WTC11 (cell line): Measurements from ENCODE around the gene KLHDC4. TPM values are rescaled to one million over a fixed set of nuclear protein-coding genes. Genes with fewer than 3 reads are reported as not detected.

Source experiments
- ATAC-seq: fragments of 200-7000 bp; cut with Tn5 transposase; 2 replicates; pipeline ENCODE4 v1.10.0; 2021; ENCODE audit warnings: mild to moderate bottlenecking, moderate library complexity
- CTCF ChIA-PET: fragments of 300-600 bp; sonication (Branson Sonifier 250); formaldehyde crosslinking; loops from one replicate; lab custom pipeline; 2021; ENCODE audit warnings: antibody characterized with exemption; lab: Charles Lee
- POLR2A ChIA-PET: fragments of 350-600 bp; sonication (Branson Sonifier 250); formaldehyde crosslinking; loops from one replicate; lab custom pipeline; 2021; ENCODE audit warnings: antibody characterized with exemption; lab: Charles Lee
- DNase-seq: peaks from one replicate; pipeline ENCODE4 v3.0.0; 2021; ENCODE audit warnings: low spot score
- H3K27ac Mint-ChIP-seq: 2 replicates; pipeline ENCODE4 v1.8.0; 2021; ENCODE audit warnings: mixed read lengths
- H3K27me3 Mint-ChIP-seq: 2 replicates; pipeline ENCODE4 v1.8.0; 2021; ENCODE audit warnings: low read depth, mild to moderate bottlenecking, moderate library complexity, mixed read lengths
- H3K36me3 Mint-ChIP-seq: 2 replicates; pipeline ENCODE4 v1.8.0; 2021; ENCODE audit warnings: mixed read lengths
- H3K4me1 Mint-ChIP-seq: 2 replicates; pipeline ENCODE4 v1.8.0; 2022; ENCODE audit warnings: mixed read lengths
- H3K4me3 Mint-ChIP-seq: 2 replicates; pipeline ENCODE4 v1.8.0; 2021; ENCODE audit warnings: mild to moderate bottlenecking, moderate library complexity, mixed read lengths
- H3K9me3 Mint-ChIP-seq: 2 replicates; pipeline ENCODE4 v1.8.0; 2021; ENCODE audit warnings: mixed read lengths
- CREB1 ChIP-seq: sonication (generic); formaldehyde crosslinking; IDR thresholded peaks from 2 replicates; pipeline ENCODE4 v1.8.0; 2023; ENCODE audit warnings: mild to moderate bottlenecking, missing genetic modification reagents
- ETV6 ChIP-seq: sonication (generic); formaldehyde crosslinking; IDR thresholded peaks from 2 replicates; pipeline ENCODE4 v1.8.1; 2022; ENCODE audit warnings: mild to moderate bottlenecking, missing genetic modification reagents
- FOXJ3 ChIP-seq: sonication (generic); formaldehyde crosslinking; IDR thresholded peaks from 2 replicates; pipeline ENCODE4 v1.9.0; 2021; ENCODE audit warnings: missing genetic modification reagents, mild to moderate bottlenecking, borderline replicate concordance
- GRHL2 ChIP-seq: fragments of 250-450 bp; sonication (Bioruptor Pico); IDR thresholded peaks from 2 replicates; pipeline ENCODE4 v1.8.0; 2022; ENCODE audit warnings: mild to moderate bottlenecking, moderate library complexity; ENCODE audit not compliant: insufficient replicate concordance, severe bottlenecking
- KAT7 ChIP-seq: sonication (generic); formaldehyde crosslinking; IDR thresholded peaks from 2 replicates; pipeline ENCODE4 v1.8.1; 2023; ENCODE audit warnings: missing genetic modification reagents, mild to moderate bottlenecking, borderline replicate concordance
- MXD4 ChIP-seq: fragments of 250-450 bp; sonication (Bioruptor Pico); IDR thresholded peaks from 2 replicates; pipeline ENCODE4 v1.8.0; 2021; ENCODE audit warnings: mild to moderate bottlenecking, moderate library complexity, borderline replicate concordance
- NFATC4 ChIP-seq: fragments of 250-450 bp; sonication (Bioruptor Pico); IDR thresholded peaks from 2 replicates; pipeline ENCODE4 v1.9.0; 2021; ENCODE audit warnings: mild to moderate bottlenecking
- ZNF219 ChIP-seq: sonication (generic); formaldehyde crosslinking; IDR thresholded peaks from 2 replicates; pipeline ENCODE4 v1.8.0; 2023; ENCODE audit warnings: missing genetic modification reagents, mild to moderate bottlenecking, borderline replicate concordance
- ZNF263 ChIP-seq: sonication (generic); formaldehyde crosslinking; IDR thresholded peaks from 2 replicates; pipeline ENCODE4 v1.8.1; 2022; ENCODE audit warnings: low read depth, mild to moderate bottlenecking, moderate library complexity, missing genetic modification reagents
- ZNF317 ChIP-seq: sonication (generic); formaldehyde crosslinking; IDR thresholded peaks from 2 replicates; pipeline ENCODE4 v1.8.1; 2023; ENCODE audit warnings: low read depth, mild to moderate bottlenecking, moderate library complexity, missing genetic modification reagents, borderline replicate concordance
- ZNF396 ChIP-seq: fragments of 250-450 bp; sonication (Bioruptor Pico); IDR thresholded peaks from 2 replicates; pipeline ENCODE4 v1.8.0; 2021; ENCODE audit warnings: mild to moderate bottlenecking, moderate library complexity, borderline replicate concordance
- ZNF423 ChIP-seq: fragments of 250-450 bp; sonication (Bioruptor Pico); IDR thresholded peaks from 2 replicates; pipeline ENCODE4 v2.1.2; 2022; ENCODE audit warnings: mild to moderate bottlenecking, moderate library complexity
- total RNA-seq: library from RNA; stranded (reverse); gene quantifications from 3 replicates; pipeline ENCODE4 v1.2.3, GENCODE V29; 2021
- TF ChIP-seq, protein P1 (sequence below): sonication (generic); formaldehyde crosslinking; IDR thresholded peaks from 2 replicates; pipeline ENCODE4 v1.8.1; 2023; ENCODE audit warnings: mild to moderate bottlenecking, missing genetic modification reagents, moderate library complexity
- TF ChIP-seq, protein P2 (sequence below): fragments of 200-600 bp; IDR thresholded peaks from 2 replicates; pipeline ENCODE4 v1.8.0; 2022; ENCODE audit warnings: antibody characterized with exemption
- TF ChIP-seq, protein P3 (sequence below): sonication (generic); formaldehyde crosslinking; IDR thresholded peaks from 2 replicates; pipeline ENCODE4 v1.8.0; 2023; ENCODE audit warnings: mild to moderate bottlenecking, missing genetic modification reagents
- TF ChIP-seq, protein P4 (sequence below): fragments of 250-450 bp; sonication (Bioruptor Pico); IDR thresholded peaks from 2 replicates; pipeline ENCODE4 v2.1.2; 2022; ENCODE audit warnings: mild to moderate bottlenecking, moderate library complexity
- TF ChIP-seq, protein P5 (sequence below): fragments of 250-450 bp; sonication (Bioruptor Pico); IDR thresholded peaks from 2 replicates; pipeline ENCODE4 v1.9.0; 2021; ENCODE audit warnings: mild to moderate bottlenecking
- TF ChIP-seq, protein P6 (sequence below): fragments of 250-450 bp; sonication (Bioruptor Pico); IDR thresholded peaks from 2 replicates; pipeline ENCODE4 v1.9.0; 2021; ENCODE audit warnings: moderate library complexity, mild to moderate bottlenecking, inconsistent platforms, borderline replicate concordance
- TF ChIP-seq, protein P7 (sequence below): sonication (generic); formaldehyde crosslinking; IDR thresholded peaks from 2 replicates; pipeline ENCODE4 v1.8.0; 2022; ENCODE audit warnings: missing genetic modification reagents

The KLHDC4 gene
- total RNA-seq, 1 experiment from 2014 or later: 63.6 TPM

DNA sequence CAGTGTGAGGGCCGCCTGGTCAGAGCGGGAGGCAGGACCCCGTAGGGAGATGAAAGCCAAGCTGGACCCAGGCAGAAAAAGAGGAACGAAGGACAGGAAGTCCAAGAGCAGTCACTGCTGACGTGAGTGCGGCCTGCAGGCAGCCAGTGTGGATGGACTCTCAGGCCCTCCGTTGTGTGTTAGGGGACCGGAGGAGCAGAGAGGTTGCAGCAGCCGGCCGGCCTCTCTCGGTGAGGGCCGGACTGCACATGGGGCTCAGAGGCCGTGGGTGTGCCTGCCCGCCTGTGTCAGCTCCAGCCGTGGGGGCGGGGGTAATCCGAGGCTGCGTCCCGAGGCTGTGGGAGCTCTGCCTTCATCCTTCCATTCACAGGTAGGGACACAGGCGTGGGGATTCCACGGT lies 96.1 kb downstream of the KLHDC4 start:
- Mint-ChIP-seq H3K4me3 (no peak overlapping the region), H3K4me1 (peaks cover 3% of the 10 kb centered on the region), H3K27me3 (no peaks in the 10 kb centered on the region), H3K9me3 (no peaks in the 10 kb centered on the region), H3K27ac (no peak overlapping the region; the same call in 1 of the 2 replicates), H3K36me3 (no peaks in the 10 kb centered on the region)
- TF ChIP-seq ZNF263: no peak
- no peak for TF ChIP-seq FOXJ3 (CRISPR knock-in tag)
- TF ChIP-seq, protein P1, sequence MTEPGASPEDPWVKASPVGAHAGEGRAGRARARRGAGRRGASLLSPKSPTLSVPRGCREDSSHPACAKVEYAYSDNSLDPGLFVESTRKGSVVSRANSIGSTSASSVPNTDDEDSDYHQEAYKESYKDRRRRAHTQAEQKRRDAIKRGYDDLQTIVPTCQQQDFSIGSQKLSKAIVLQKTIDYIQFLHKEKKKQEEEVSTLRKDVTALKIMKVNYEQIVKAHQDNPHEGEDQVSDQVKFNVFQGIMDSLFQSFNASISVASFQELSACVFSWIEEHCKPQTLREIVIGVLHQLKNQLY (CRISPR knock-in tag): no peak
- no peak for TF ChIP-seq CREB1 (CRISPR knock-in tag)
- TF ChIP-seq MXD4 (CRISPR knock-in tag): no peak
- TF ChIP-seq, protein P2, sequence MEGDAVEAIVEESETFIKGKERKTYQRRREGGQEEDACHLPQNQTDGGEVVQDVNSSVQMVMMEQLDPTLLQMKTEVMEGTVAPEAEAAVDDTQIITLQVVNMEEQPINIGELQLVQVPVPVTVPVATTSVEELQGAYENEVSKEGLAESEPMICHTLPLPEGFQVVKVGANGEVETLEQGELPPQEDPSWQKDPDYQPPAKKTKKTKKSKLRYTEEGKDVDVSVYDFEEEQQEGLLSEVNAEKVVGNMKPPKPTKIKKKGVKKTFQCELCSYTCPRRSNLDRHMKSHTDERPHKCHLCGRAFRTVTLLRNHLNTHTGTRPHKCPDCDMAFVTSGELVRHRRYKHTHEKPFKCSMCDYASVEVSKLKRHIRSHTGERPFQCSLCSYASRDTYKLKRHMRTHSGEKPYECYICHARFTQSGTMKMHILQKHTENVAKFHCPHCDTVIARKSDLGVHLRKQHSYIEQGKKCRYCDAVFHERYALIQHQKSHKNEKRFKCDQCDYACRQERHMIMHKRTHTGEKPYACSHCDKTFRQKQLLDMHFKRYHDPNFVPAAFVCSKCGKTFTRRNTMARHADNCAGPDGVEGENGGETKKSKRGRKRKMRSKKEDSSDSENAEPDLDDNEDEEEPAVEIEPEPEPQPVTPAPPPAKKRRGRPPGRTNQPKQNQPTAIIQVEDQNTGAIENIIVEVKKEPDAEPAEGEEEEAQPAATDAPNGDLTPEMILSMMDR: no peak
- no peak for TF ChIP-seq ZNF396 (CRISPR knock-in tag)
- no peak for TF ChIP-seq ETV6
- no peak for TF ChIP-seq ZNF317 (CRISPR knock-in tag)
- CTCF ChIA-PET: interaction anchor here (1.3 kb wide), 1 partner anchor 98 kb away, joined by 4 read pairs; no protein-coding TSS in a partner anchor
- POLR2A ChIA-PET: no interaction called here
- no peak for ATAC-seq
- no peak for DNase-seq

DNA sequence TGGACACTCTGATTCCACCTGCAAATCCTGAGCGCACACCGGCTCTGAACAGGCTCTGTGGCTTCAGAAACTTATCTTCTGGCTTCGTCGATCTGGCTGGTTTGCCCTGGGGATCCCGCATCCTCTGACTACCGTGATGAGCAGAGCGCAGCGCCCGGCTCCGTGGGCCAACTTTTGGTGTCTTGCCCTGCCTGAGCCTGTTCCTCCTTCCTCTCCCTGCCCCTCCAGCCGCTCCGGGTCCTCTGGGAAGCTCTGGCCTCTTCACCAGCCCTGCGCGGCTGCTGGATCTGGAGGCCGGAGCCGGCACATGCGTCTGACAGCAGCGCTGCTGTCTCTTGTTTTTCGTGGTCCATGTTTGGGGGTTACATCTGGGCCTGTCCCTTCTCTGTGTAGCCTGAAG lies 97.8 kb downstream of the KLHDC4 start:
- CTCF ChIA-PET: interaction anchor here (1.7 to 4.3 kb wide), 2 partner anchors 31 to 97 kb away, joined by 5 to 11 read pairs; no protein-coding TSS in a partner anchor
- POLR2A ChIA-PET: no interaction called here
- no peak overlapping the region for H3K4me3 Mint-ChIP-seq
- TF ChIP-seq ZNF317 (CRISPR knock-in tag): no peak
- TF ChIP-seq, protein P3, sequence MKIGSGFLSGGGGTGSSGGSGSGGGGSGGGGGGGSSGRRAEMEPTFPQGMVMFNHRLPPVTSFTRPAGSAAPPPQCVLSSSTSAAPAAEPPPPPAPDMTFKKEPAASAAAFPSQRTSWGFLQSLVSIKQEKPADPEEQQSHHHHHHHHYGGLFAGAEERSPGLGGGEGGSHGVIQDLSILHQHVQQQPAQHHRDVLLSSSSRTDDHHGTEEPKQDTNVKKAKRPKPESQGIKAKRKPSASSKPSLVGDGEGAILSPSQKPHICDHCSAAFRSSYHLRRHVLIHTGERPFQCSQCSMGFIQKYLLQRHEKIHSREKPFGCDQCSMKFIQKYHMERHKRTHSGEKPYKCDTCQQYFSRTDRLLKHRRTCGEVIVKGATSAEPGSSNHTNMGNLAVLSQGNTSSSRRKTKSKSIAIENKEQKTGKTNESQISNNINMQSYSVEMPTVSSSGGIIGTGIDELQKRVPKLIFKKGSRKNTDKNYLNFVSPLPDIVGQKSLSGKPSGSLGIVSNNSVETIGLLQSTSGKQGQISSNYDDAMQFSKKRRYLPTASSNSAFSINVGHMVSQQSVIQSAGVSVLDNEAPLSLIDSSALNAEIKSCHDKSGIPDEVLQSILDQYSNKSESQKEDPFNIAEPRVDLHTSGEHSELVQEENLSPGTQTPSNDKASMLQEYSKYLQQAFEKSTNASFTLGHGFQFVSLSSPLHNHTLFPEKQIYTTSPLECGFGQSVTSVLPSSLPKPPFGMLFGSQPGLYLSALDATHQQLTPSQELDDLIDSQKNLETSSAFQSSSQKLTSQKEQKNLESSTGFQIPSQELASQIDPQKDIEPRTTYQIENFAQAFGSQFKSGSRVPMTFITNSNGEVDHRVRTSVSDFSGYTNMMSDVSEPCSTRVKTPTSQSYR (CRISPR knock-in tag): no peak
- no peak for TF ChIP-seq KAT7 (CRISPR knock-in tag)
- TF ChIP-seq, protein P1 (CRISPR knock-in tag): no peak
- TF ChIP-seq ZNF423 (CRISPR knock-in tag): no peak
- TF ChIP-seq, protein P4, sequence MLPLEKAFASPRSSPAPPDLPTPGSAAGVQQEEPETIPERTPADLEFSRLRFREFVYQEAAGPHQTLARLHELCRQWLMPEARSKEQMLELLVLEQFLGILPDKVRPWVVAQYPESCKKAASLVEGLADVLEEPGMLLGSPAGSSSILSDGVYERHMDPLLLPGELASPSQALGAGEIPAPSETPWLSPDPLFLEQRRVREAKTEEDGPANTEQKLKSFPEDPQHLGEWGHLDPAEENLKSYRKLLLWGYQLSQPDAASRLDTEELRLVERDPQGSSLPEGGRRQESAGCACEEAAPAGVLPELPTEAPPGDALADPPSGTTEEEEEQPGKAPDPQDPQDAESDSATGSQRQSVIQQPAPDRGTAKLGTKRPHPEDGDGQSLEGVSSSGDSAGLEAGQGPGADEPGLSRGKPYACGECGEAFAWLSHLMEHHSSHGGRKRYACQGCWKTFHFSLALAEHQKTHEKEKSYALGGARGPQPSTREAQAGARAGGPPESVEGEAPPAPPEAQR (CRISPR knock-in tag): no peak
- TF ChIP-seq, protein P5, sequence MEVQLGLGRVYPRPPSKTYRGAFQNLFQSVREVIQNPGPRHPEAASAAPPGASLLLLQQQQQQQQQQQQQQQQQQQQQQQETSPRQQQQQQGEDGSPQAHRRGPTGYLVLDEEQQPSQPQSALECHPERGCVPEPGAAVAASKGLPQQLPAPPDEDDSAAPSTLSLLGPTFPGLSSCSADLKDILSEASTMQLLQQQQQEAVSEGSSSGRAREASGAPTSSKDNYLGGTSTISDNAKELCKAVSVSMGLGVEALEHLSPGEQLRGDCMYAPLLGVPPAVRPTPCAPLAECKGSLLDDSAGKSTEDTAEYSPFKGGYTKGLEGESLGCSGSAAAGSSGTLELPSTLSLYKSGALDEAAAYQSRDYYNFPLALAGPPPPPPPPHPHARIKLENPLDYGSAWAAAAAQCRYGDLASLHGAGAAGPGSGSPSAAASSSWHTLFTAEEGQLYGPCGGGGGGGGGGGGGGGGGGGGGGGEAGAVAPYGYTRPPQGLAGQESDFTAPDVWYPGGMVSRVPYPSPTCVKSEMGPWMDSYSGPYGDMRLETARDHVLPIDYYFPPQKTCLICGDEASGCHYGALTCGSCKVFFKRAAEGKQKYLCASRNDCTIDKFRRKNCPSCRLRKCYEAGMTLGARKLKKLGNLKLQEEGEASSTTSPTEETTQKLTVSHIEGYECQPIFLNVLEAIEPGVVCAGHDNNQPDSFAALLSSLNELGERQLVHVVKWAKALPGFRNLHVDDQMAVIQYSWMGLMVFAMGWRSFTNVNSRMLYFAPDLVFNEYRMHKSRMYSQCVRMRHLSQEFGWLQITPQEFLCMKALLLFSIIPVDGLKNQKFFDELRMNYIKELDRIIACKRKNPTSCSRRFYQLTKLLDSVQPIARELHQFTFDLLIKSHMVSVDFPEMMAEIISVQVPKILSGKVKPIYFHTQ (CRISPR knock-in tag): no peak
- TF ChIP-seq, protein P6, sequence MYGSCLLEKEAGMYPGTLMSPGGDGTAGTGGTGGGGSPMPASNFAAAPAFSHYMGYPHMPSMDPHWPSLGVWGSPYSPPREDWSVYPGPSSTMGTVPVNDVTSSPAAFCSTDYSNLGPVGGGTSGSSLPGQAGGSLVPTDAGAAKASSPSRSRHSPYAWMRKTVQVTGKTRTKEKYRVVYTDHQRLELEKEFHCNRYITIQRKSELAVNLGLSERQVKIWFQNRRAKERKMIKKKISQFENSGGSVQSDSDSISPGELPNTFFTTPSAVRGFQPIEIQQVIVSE: no peak
- no peak for TF ChIP-seq NFATC4
- TF ChIP-seq GRHL2 (CRISPR knock-in tag): no peak
- TF ChIP-seq, protein P7, sequence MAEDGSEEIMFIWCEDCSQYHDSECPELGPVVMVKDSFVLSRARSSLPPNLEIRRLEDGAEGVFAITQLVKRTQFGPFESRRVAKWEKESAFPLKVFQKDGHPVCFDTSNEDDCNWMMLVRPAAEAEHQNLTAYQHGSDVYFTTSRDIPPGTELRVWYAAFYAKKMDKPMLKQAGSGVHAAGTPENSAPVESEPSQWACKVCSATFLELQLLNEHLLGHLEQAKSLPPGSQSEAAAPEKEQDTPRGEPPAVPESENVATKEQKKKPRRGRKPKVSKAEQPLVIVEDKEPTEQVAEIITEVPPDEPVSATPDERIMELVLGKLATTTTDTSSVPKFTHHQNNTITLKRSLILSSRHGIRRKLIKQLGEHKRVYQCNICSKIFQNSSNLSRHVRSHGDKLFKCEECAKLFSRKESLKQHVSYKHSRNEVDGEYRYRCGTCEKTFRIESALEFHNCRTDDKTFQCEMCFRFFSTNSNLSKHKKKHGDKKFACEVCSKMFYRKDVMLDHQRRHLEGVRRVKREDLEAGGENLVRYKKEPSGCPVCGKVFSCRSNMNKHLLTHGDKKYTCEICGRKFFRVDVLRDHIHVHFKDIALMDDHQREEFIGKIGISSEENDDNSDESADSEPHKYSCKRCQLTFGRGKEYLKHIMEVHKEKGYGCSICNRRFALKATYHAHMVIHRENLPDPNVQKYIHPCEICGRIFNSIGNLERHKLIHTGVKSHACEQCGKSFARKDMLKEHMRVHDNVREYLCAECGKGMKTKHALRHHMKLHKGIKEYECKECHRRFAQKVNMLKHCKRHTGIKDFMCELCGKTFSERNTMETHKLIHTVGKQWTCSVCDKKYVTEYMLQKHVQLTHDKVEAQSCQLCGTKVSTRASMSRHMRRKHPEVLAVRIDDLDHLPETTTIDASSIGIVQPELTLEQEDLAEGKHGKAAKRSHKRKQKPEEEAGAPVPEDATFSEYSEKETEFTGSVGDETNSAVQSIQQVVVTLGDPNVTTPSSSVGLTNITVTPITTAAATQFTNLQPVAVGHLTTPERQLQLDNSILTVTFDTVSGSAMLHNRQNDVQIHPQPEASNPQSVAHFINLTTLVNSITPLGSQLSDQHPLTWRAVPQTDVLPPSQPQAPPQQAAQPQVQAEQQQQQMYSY (CRISPR knock-in tag): no peak
- no peak for TF ChIP-seq ZNF219 (CRISPR knock-in tag)
- no peak for TF ChIP-seq CREB1 (CRISPR knock-in tag)
- no peak for TF ChIP-seq ZNF263

More for the DNA sequence above, 97.8 kb downstream of the KLHDC4 start:
- DNase-seq (no peak), ATAC-seq (no peak)
- H3K36me3 Mint-ChIP-seq: no peaks in the 10 kb centered on the region
- no peaks in the 10 kb centered on the region for H3K27me3 Mint-ChIP-seq
- H3K9me3 Mint-ChIP-seq: no peaks in the 10 kb centered on the region
- H3K27ac Mint-ChIP-seq: peak overlapping the region; percentile 95
- H3K4me1 Mint-ChIP-seq: no peaks in the 10 kb centered on the region
